Measurements from ENCODE around the gene SET. TPM values are rescaled to one million over a fixed set of nuclear protein-coding genes. Genes with fewer than 3 reads are reported as not detected.

The SET gene
- polyA plus RNA-seq, 1 experiment = 51.6 TPM

DNA sequence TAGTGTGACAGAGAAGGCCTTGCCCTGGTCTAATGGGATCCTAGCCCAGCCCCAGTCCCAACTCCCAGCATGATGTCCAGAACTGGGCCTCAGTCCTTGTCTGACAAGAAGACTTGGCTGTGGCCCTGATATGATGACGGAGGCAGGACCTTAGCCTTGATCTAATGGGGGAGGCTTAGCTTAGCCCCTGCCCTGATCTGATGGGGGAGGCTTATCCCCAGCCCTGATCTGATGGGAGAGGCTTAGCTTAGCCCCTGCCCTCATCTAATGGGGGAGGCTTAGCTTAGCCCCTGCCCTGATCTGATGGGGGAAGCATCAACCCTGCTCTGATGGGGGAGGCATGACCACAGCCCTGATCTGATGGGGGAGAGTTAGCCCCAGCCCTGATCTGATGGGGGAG, 17.0 kb downstream of the SET start:
- TF ChIP-seq, protein P1, sequence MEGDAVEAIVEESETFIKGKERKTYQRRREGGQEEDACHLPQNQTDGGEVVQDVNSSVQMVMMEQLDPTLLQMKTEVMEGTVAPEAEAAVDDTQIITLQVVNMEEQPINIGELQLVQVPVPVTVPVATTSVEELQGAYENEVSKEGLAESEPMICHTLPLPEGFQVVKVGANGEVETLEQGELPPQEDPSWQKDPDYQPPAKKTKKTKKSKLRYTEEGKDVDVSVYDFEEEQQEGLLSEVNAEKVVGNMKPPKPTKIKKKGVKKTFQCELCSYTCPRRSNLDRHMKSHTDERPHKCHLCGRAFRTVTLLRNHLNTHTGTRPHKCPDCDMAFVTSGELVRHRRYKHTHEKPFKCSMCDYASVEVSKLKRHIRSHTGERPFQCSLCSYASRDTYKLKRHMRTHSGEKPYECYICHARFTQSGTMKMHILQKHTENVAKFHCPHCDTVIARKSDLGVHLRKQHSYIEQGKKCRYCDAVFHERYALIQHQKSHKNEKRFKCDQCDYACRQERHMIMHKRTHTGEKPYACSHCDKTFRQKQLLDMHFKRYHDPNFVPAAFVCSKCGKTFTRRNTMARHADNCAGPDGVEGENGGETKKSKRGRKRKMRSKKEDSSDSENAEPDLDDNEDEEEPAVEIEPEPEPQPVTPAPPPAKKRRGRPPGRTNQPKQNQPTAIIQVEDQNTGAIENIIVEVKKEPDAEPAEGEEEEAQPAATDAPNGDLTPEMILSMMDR (IDR thresholded peaks at IDR 0.05; ENCODE audit: insufficient read depth, low read depth, low read length) = no peak
- no peak for DNase-seq (ENCODE audit: low read depth)
- CTCF ChIA-PET = interaction anchor here (1.1 to 1.7 kb wide), 3 partner anchors 18 to 34 kb away, joined by 3 to 4 read pairs (median 4); partner anchors contain the start of gene ZDHHC12
- Histone ChIP-seq H3K27me3 (ENCODE audit: control insufficient read depth, insufficient read depth, low read length) (no peaks in the 10 kb centered on the region), H3K36me3 (ENCODE audit: control insufficient read depth, insufficient read depth, low read length) (no peaks in the 10 kb centered on the region), H3K4me3 (ENCODE audit: low read depth, low read length) (no peak overlapping the region)
- POLR2A ChIA-PET = no interaction called here

DNA sequence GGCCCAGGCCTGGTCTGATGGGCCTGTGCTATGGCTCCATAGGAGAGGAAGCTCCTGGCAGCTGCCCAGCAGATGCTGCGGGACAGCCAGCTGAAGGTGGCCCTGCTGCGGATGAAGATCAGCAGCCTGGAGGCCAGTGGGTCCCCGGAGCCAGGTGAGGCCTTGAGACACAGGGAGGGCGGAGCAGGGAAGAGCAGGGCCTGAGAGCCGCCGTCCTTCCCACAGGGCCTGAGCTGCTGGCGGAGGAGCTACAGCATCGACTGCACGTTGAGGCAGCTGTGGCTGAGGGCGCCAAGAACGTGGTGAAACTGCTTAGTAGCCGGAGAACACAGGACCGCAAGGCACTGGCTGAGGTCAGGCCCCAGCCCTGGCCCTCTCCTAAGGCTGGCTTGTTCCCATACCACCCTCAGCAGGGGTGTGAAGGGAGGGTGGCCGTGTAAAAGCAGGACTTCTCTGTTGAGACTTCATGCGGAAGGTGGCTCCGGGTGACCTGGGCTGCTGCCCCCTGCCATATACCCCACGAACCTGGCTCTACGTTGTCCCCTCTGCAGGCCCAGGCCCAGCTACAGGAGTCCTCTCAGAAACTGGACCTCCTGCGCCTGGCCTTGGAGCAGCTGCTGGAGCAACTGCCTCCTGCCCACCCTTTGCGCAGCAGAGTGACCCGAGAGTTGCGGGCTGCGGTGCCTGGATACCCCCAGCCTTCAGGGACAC, 17.8 kb downstream of the SET start:
- DNase-seq (ENCODE audit: low read depth) = no peak
- Histone ChIP-seq H3K4me3 (ENCODE audit: low read depth, low read length) (no peak overlapping the region), H3K36me3 (ENCODE audit: control insufficient read depth, insufficient read depth, low read length) (no peaks in the 10 kb centered on the region), H3K27me3 (ENCODE audit: control insufficient read depth, insufficient read depth, low read length) (no peaks in the 10 kb centered on the region)
- CTCF ChIA-PET = interaction anchor here (1.1 to 1.4 kb wide), 4 partner anchors 11 to 111 kb away, joined by 3 to 4 read pairs (median 4); partner anchors contain the start of genes ENDOG and ZDHHC12
- TF ChIP-seq, protein P1 (IDR thresholded peaks at IDR 0.05; ENCODE audit: insufficient read depth, low read depth, low read length) = no peak
- POLR2A ChIA-PET = no interaction called here

DNA sequence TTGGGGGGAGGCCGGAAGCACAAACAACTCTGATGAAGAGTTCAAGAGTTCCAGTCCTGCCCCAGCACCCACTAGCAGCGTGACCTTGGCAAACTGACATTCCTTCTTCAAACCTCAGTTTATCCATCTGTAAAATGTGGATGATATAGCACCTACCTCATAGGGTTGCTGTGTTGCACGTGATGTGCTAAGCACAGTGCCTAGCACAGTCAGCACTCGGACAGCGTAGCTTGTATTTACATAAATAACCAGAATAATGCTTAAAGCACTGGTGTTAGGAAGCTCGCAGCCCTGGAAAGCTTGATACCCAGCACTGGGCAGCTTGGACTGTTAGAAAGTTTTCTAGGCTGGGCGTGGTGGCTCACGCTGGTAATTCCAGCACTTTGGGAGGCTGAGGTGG, 18.4 kb downstream of the SET start:
- TF ChIP-seq, protein P1 (IDR thresholded peaks at IDR 0.05; ENCODE audit: insufficient read depth, low read depth, low read length) = no peak
- ChIA-PET CTCF (interaction anchor here (1.1 to 1.4 kb wide), 2 partner anchors 11 to 111 kb away, joined by 3 read pairs; partner anchors contain the start of gene ENDOG), POLR2A (no interaction called here)
- Histone ChIP-seq H3K4me3 (ENCODE audit: low read depth, low read length) (no peak overlapping the region), H3K27me3 (ENCODE audit: control insufficient read depth, insufficient read depth, low read length) (no peaks in the 10 kb centered on the region), H3K36me3 (ENCODE audit: control insufficient read depth, insufficient read depth, low read length) (no peaks in the 10 kb centered on the region)
- no peak for DNase-seq (ENCODE audit: low read depth)

DNA sequence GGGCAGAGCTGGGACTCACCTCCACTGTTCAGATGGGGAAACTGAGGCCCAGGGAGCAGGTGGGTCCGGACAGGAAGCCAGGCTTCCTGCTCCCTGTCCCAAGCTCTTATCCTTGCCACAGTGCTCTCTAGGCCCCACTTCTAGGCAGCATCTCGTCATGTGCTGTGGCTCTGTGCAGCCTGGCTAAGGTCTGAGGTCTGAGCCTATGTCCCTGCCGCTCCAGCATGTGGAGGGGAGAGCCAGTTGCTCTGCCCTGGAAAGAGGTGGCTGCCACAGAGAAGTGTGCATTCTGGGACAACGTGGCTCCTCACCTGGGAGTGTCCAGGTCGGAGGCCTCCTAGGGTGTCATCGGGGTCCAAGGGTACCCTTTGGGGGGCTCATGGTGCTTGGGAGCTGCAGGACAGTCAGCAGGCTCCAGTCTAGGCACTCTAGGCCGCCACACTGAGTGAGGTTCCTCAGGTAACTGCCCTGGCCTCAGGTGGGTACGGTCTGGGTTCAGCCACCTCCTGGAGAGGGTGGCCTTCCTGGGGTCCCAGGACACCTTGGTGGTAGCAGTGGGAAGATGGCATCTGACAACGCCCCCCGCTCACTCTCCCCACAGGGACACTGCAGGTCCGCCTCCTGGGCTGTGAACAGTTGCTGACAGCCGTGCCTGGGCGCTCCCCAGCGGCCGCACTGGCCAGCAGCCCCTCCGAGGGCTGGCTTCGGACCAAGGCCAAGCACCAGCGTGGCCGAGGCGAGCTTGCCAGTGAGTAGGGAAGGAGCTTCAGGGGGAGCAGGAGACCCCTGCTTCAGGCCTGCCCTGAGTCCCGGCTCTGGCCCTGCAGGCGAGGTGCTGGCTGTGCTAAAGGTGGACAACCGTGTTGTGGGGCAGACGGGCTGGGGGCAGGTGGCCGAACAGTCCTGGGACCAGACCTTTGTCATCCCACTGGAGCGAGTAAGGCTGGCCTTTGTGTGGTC, 23.7 kb downstream of the SET start:
- H3K27me3 ChIP-seq (ENCODE audit: control insufficient read depth, insufficient read depth, low read length) = no peaks in the 10 kb centered on the region
- peaks cover 1% of the 10 kb centered on the region; the same call in 1 of the 2 replicates for H3K36me3 ChIP-seq (ENCODE audit: control insufficient read depth, insufficient read depth, low read length)
- TF ChIP-seq, protein P1 (IDR thresholded peaks at IDR 0.05; ENCODE audit: insufficient read depth, low read depth, low read length) = no peak
- DNase-seq (ENCODE audit: low read depth) = no peak
- ChIA-PET CTCF (interaction anchor here (1.1 to 2.7 kb wide), 3 partner anchors 9 to 11 kb away, joined by 3 to 9 read pairs (median 5); partner anchors contain the start of gene PKN3), POLR2A (no interaction called here)
- H3K4me3 ChIP-seq (ENCODE audit: low read depth, low read length) = no peak overlapping the region

DNA sequence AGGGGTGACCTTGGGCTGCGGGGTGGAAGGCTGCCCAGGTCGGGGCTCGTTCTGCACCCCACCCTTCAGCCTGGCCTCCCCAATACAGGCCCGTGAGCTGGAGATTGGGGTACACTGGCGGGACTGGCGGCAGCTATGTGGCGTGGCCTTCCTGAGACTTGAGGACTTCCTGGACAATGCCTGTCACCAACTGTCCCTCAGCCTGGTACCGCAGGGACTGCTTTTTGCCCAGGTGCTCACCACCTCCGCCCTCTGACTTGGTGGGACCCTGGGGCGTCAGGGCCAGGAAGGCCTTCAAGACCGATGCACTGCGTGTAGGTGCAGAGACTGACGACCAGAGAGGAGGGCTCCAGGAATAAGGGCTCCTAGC, 24.4 kb downstream of the SET start:
- POLR2A ChIA-PET = no interaction called here
- TF ChIP-seq, protein P1 (IDR thresholded peaks at IDR 0.05; ENCODE audit: insufficient read depth, low read depth, low read length) = no peak

More for the DNA sequence above, 24.4 kb downstream of the SET start:
- CTCF ChIA-PET = interaction anchor here (1.5 to 2.7 kb wide), 2 partner anchors 10 to 11 kb away, joined by 3 to 9 read pairs; partner anchors contain the start of gene PKN3
- DNase-seq (ENCODE audit: low read depth) = no peak
- H3K27me3 ChIP-seq (ENCODE audit: control insufficient read depth, insufficient read depth, low read length) = no peaks in the 10 kb centered on the region
- H3K4me3 ChIP-seq (ENCODE audit: low read depth, low read length) = no peak overlapping the region
- H3K36me3 ChIP-seq (ENCODE audit: control insufficient read depth, insufficient read depth, low read length) = peaks cover 1% of the 10 kb centered on the region; the same call in 1 of the 2 replicates

Measured in BJ (cell line).